ENCODE results near the gene DUS2. TPM values are rescaled to one million over a fixed set of nuclear protein-coding genes. Genes with fewer than 3 reads are reported as not detected.

DUS2 gene
- total and polyA plus RNA-seq, 2 of the 8 experiments (the other 6 are each of a cell fraction or from before 2014, with no cell fraction given), result 17.2 to 27.0 TPM

- TF ChIP-seq CHD7 (IDR thresholded peaks at IDR 0.05; ENCODE audit: insufficient replicate concordance, low read length) (no peak), SRF (IDR thresholded peaks at IDR 0.05; ENCODE audit: low read depth, low read length) (no peak), BCL11A (IDR thresholded peaks at IDR 0.05; ENCODE audit: low read depth in 2 of 2, low read length in 2 of 2) (no peak), MAX (IDR thresholded peaks at IDR 0.05) (peak; percentile 90), FOSL1 (IDR thresholded peaks at IDR 0.05; ENCODE audit: insufficient read depth, low read depth, low read length) (no peak), MAFK (IDR thresholded peaks at IDR 0.05; ENCODE audit: low read depth, low read length) (no peak), POLR2A (IDR thresholded peaks at IDR 0.05; ENCODE audit: control extremely low read depth in 1 of 2, low read depth in 2 of 2, low read length in 2 of 2) (peak; percentile 48 to 76), ATF3 (IDR thresholded peaks at IDR 0.05; ENCODE audit: insufficient read depth, low read depth, low read length) (no peak), SAP30 (IDR thresholded peaks at IDR 0.05; ENCODE audit: insufficient read depth, insufficient replicate concordance, low read length) (peak; percentile 84), JUND (IDR thresholded peaks at IDR 0.05; ENCODE audit: low read length) (no peak)
Measured at GRCh38 chr16:68084504-68085258, 61.6 kb downstream of the DUS2 start (continued).

Data from H1 (cell line).